Effector memory CD4-positive, alpha-beta T cell (primary cell): ENCODE measurements around the gene NPAS2.

ENCODE experiments used
- DNase-seq, 3 donors: peaks; one replicate each; pipeline ENCODE4 v3.0.0-alpha.2; 2020
- H3K27ac ChIP-seq: 2 replicates; pipeline ENCODE4 v1.7.0; 2013; ENCODE audit warnings: mild to moderate bottlenecking, low read length, moderate library complexity; ENCODE audit not compliant: insufficient read depth, poor library complexity, severe bottlenecking
- H3K27me3 ChIP-seq: replicated peaks from 2 replicates; pipeline ENCODE4 v1.7.0; 2013; ENCODE audit warnings: mild to moderate bottlenecking, low read length; ENCODE audit not compliant: insufficient read depth, control insufficient read depth, poor library complexity, severe bottlenecking
- H3K36me3 ChIP-seq: 2 replicates; pipeline ENCODE4 v1.7.0; 2013; ENCODE audit warnings: mild to moderate bottlenecking, low read length, moderate library complexity; ENCODE audit not compliant: control insufficient read depth, insufficient read depth
- H3K4me1 ChIP-seq: 2 replicates; pipeline ENCODE4 v1.7.0; 2013; ENCODE audit warnings: low read length, mild to moderate bottlenecking; ENCODE audit not compliant: control insufficient read depth, insufficient read depth, poor library complexity, severe bottlenecking
- H3K4me3 ChIP-seq: 2 replicates; pipeline ENCODE4 v1.7.0; 2013; ENCODE audit warnings: low read length, low read depth, mild to moderate bottlenecking; ENCODE audit not compliant: insufficient read depth, poor library complexity, severe bottlenecking
- H3K9me3 ChIP-seq: 2 replicates; pipeline ENCODE4 v1.7.0; 2013; ENCODE audit warnings: mild to moderate bottlenecking, low read length, moderate library complexity; ENCODE audit not compliant: control insufficient read depth
- total RNA-seq, 3 donors: gene quantifications; one replicate each; lab custom pipeline; 2026; lab: John Stamatoyannopoulos, UW

The NPAS2 gene, protein sequence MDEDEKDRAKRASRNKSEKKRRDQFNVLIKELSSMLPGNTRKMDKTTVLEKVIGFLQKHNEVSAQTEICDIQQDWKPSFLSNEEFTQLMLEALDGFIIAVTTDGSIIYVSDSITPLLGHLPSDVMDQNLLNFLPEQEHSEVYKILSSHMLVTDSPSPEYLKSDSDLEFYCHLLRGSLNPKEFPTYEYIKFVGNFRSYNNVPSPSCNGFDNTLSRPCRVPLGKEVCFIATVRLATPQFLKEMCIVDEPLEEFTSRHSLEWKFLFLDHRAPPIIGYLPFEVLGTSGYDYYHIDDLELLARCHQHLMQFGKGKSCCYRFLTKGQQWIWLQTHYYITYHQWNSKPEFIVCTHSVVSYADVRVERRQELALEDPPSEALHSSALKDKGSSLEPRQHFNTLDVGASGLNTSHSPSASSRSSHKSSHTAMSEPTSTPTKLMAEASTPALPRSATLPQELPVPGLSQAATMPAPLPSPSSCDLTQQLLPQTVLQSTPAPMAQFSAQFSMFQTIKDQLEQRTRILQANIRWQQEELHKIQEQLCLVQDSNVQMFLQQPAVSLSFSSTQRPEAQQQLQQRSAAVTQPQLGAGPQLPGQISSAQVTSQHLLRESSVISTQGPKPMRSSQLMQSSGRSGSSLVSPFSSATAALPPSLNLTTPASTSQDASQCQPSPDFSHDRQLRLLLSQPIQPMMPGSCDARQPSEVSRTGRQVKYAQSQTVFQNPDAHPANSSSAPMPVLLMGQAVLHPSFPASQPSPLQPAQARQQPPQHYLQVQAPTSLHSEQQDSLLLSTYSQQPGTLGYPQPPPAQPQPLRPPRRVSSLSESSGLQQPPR
- 0.69 to 2.9 (median 1.5) reads per million in 3 donors for total RNA-seq

DNA sequence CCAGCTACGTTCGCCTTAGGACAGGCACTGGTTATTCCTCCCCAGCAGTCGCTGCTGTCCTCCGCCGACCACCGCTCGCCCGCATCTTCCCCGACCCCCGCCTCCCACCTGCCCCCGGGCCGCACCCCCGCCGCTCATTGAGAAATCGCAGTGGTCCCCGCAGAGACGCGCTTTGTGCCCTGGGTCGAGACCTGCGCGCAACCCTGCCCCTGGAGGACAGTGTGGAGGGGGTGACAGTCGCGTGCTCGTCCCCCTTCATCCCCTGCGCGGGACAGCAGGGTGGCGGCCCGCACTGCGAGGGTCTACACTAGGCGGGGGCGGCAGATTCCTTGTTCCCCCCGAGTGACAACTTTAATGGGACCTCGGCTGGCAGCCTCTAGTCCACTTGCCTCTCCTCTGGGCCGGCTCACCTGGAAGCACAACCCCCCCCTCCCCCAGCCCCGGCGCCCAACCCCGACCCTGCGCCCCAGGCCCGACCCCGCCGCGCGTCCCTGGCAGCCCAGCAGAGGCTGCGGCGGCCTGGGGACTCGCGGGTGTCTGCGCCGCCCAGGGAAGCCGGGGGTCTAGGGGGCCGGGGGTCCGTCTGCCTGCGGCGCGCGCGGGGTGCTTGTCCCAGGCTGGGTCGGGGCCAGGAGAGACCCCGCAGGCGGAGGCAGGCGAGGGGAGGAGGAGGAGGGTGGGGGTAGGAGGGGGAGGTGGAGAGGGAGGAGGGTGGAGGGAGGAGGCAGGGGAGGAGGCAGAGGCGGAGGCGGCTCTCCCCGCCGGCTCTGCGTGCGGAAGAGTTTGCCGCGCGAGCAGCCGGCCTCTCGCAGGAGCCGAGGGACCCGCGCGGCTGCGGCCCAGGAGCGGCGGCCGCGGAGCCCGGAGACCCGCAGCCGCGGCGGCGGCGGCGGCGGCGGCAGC lies at the start of gene NPAS2:
Gene NPAS2 (plus strand): TSS at position 770 of the 903 bp plus-strand sequence. CDS start 84,616 bp downstream, outside the sequence.
- no peaks in the 10 kb centered on the region for H3K9me3 ChIP-seq
- H3K36me3 ChIP-seq: no peaks in the 10 kb centered on the region
- no peak for DNase-seq
- H3K27me3 ChIP-seq: peaks cover 9% of the 10 kb centered on the region
- no peak within 1 kb of the TSS for H3K27ac ChIP-seq
- peaks cover 5% of the 10 kb centered on the region for H3K4me1 ChIP-seq
- H3K4me3 ChIP-seq: peak within 1 kb of the TSS; percentile 43

DNA sequence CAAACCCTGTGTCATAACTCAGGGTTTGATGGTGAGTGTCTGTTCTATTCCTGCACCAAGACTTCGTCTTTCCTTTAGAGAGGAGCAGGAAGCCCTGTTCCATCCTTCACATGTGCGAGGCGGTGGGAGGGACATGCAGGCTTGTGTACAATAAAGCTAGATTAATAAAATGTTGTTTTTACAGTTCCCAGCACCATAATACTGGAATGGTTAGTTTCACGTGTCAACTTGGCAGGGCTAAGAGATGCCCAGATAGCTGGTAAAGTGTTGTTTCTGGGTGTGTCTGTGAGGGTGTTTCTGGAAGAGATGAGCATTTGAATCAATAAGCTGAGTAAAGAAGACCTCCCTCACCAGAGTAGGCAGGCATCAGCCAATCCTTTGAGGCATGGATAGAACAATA lies 48.8 kb upstream of the NPAS2 start:
- no peak overlapping the region for H3K4me3 ChIP-seq
- no peaks in the 10 kb centered on the region for H3K4me1 ChIP-seq
- no peak for DNase-seq
- H3K9me3 ChIP-seq: no peaks in the 10 kb centered on the region
- H3K36me3 ChIP-seq: no peaks in the 10 kb centered on the region
- H3K27me3 ChIP-seq: no peaks in the 10 kb centered on the region
- no peak overlapping the region for H3K27ac ChIP-seq

DNA sequence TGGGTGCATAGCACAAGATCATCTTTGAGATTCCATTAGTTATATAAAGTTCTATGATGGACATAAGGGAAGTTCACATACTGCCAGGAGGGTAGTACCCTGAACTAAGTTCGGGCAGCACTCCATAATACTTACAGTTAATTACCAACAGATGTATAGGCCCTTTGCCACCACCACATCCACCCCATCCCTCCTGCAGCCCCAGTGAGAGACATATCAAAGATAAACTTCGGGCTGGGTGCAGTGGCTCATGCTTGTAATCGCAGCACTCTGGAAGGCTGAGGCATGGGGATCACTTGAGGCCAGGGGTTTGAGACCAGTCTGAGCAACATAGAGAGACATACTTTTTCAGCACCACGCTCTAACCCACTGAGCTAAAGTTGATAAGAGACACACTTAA lies 46.4 kb upstream of the NPAS2 start:
- no peak for DNase-seq
- H3K36me3 ChIP-seq: no peaks in the 10 kb centered on the region
- no peaks in the 10 kb centered on the region for H3K27me3 ChIP-seq
- H3K4me1 ChIP-seq: no peaks in the 10 kb centered on the region
- H3K9me3 ChIP-seq: no peaks in the 10 kb centered on the region
- H3K27ac ChIP-seq: no peak overlapping the region
- no peak overlapping the region for H3K4me3 ChIP-seq

DNA sequence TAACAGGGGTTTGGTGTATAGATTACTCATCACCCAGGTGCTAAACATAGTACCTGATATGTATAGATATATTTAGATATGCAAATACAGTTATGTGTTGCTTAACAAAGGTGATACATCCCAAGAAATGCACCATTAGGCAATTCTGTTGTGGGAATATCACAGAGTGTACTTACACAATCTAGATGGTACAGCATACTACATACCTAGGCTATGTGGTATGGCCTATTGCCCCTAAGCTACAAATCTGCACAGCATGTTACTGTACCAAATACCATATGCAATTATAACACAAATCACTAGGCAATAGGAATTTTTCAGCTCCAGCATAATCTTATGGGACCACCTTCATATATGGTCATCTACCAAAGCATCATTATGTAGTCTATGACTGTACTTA lies 43.5 kb upstream of the NPAS2 start:
- no peaks in the 10 kb centered on the region for H3K27me3 ChIP-seq
- H3K4me1 ChIP-seq: no peaks in the 10 kb centered on the region
- no peak overlapping the region for H3K4me3 ChIP-seq
- no peaks in the 10 kb centered on the region for H3K36me3 ChIP-seq
- H3K27ac ChIP-seq: no peak overlapping the region
- no peak for DNase-seq
- H3K9me3 ChIP-seq: no peaks in the 10 kb centered on the region

DNA sequence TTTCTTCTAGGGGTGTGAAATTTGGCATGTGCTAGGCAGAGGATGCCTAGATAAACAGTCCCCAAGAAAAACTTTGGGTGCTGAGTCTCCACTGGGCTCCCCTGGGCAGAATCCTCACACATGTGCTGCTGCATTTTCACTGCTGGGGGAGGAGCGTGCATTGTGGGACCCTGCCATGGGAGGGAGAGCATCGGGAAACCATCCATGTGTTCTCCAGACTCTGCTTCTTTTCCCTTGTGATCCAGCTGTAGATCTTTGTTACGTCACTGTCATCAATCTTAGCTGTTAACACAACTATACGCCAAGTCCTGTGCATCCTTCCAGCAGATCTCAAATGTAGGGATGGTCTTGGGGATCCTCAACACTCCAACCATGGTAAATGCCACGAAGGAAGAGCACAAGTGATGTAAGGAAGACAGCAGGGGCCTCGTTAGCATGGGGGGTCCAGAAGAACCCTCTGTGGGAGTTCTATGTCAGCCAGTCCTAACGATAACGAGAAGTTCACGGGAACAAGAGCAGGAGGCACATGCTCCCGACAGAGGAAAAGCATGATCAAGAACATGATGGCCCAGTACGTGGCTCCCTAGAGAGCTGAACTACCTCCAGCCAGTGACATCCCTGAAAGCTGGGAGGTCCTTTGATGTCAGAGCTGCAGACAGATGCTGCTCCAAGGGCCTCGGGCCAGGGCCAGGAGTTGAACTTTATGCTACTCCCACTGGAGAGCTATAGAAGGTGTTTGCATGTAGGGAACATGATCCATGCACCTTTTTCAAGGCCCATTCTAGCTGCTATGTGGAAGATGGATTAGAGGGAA lies 41.1 kb upstream of the NPAS2 start:
- no peaks in the 10 kb centered on the region for H3K4me1 ChIP-seq
- H3K9me3 ChIP-seq: no peaks in the 10 kb centered on the region
- no peak overlapping the region for H3K4me3 ChIP-seq
- no peak overlapping the region for H3K27ac ChIP-seq
- no peaks in the 10 kb centered on the region for H3K27me3 ChIP-seq
- DNase-seq: no peak
- H3K36me3 ChIP-seq: no peaks in the 10 kb centered on the region

DNA sequence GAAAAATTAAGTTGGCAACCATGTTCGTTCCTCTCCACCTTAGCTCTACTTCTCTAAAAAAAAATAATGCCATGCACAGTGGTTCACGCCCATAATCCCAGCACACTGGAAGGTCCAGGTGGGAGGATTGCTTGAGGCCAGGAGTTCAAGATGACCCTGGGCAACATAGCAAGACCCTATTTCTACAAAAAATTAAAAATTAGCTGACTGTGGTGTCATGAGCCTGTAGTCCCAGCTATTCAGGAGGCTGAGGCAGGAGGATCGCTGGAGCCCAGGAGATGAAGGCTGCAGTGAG lies 40.1 kb upstream of the NPAS2 start:
- H3K4me1 ChIP-seq: no peaks in the 10 kb centered on the region
- no peak overlapping the region for H3K4me3 ChIP-seq
- H3K9me3 ChIP-seq: no peaks in the 10 kb centered on the region
- no peak for DNase-seq
- no peaks in the 10 kb centered on the region for H3K36me3 ChIP-seq
- H3K27ac ChIP-seq: no peak overlapping the region
- H3K27me3 ChIP-seq: no peaks in the 10 kb centered on the region

DNA sequence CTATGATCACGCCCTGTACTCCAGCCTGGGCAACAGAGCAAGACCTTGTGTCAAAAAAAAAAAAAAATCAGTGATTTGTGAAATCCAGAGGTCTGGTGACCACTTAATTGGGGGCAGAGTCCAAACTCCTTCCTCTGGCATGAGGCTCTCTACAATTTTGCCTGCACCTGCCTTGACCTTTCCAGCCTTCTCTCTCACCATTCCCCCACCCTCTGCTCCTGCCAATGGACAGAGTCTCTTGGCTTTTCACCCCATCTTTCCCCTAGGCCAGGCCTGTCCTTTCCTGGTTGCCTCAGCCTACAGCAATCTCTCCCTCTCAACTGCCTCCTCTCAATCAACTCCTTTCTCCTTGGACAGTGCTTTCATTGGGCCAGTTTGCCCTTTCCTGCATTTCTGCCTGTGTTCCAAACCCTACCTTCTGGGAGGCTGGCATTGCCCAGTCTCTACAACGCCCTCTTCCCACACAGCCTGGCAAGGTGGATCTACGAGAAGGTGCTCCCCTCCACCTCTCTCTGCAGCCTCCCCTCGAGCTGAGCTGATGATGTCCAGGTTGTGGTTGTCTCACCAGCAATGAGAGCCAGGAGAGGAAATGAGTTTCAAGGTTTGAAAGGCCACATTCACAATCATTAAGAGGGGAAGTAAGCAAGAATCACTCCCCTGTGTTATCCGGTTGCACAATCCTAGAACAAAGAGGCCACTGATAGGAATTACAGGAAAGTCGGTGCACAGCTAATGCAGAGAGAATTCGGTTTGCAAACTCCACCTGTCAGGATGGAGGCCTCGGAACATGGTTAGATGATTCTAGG lies 39.5 kb upstream of the NPAS2 start:
- Histone ChIP-seq H3K4me3 (no peak overlapping the region), H3K4me1 (no peaks in the 10 kb centered on the region), H3K9me3 (no peaks in the 10 kb centered on the region), H3K27ac (no peak overlapping the region), H3K36me3 (no peaks in the 10 kb centered on the region), H3K27me3 (no peaks in the 10 kb centered on the region)
- DNase-seq: no peak

DNA sequence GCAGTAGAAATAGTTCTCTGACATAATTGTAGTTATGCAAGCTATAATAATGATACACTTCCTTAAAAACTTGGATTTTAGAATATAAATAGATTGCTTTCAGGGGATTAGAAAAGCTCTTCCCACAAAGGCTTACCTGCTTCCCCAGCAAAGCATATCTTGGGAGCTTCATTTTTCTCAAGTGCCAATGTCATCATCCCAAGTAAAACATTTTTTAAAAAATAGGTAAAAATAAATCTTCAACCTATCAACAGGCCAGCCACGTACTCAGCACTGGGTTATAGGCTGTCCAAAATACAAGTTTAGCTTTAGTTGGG lies 39.0 kb upstream of the NPAS2 start:
- Histone ChIP-seq H3K4me3 (no peak overlapping the region), H3K36me3 (no peaks in the 10 kb centered on the region), H3K4me1 (no peaks in the 10 kb centered on the region), H3K9me3 (no peaks in the 10 kb centered on the region), H3K27ac (no peak overlapping the region), H3K27me3 (no peaks in the 10 kb centered on the region)
- DNase-seq: no peak
